H1 (cell line): ENCODE data around the gene ZBTB42. TPM values are rescaled to one million over a fixed set of nuclear protein-coding genes. Genes with fewer than 3 reads are reported as not detected.

Experiments used
- FOSL1 ChIP-seq: IDR thresholded peaks from 2 replicates; pipeline ENCODE4 v1.6.1; 2011; ENCODE audit warnings: mild to moderate bottlenecking, low read depth, low read length, moderate library complexity; ENCODE audit not compliant: insufficient read depth
- RAD21 ChIP-seq, 2 experiments: IDR thresholded peaks in 1 of 2; conservative IDR thresholded peaks in 1 of 2; 2 replicates each; pipeline ENCODE4 v1.6.1; 2011; ENCODE audit warnings: low read depth in 2 of 2, low read length in 2 of 2, improper control_type of control experiment in 1 of 2, inconsistent platforms in 1 of 2, mild to moderate bottlenecking in 1 of 2, moderate library complexity in 1 of 2
- polyA plus RNA-seq, 7 experiments: library from polyadenylated mRNA; depleted of rRNA in 3 of 7; stranded (reverse) in 5 of 7; unstranded in 2 of 7; fragments of >200 nt in 5 of 7; fragments of 200-250 nt in 2 of 7; gene quantifications; 1 replicate in 5 of 7; 2 replicates in 1 of 7; 4 replicates in 1 of 7; pipeline versions ENCODE4 v1.2.1 to v1.2.3, GENCODE V29; 2011 to 2013; ENCODE audit warnings: missing spikeins in 2 of 7, mixed read lengths in 2 of 7
- total RNA-seq: library from RNA; stranded (reverse); fragmentation: NEBNext Ultra II Directional; extraction: Animal tissue kit (Norgen Biotek cat#: 25700); gene quantifications from 2 replicates; pipeline ENCODE4 v1.2.1, GENCODE V29; 2021
- TF ChIP-seq, protein P1 (sequence below): fragments of 300-600 bp; sonication (generic); IDR thresholded peaks from 2 replicates; pipeline ENCODE4 v1.7.1; 2012; ENCODE audit warnings: low read length, moderate library complexity, mild to moderate bottlenecking, inconsistent platforms; ENCODE audit not compliant: insufficient replicate concordance

ZBTB42 gene
- total and polyA plus RNA-seq, 2 of the 8 experiments (the other 6 are each of a cell fraction or from before 2014, with no cell fraction given): 2.8 to 3.1 TPM

DNA sequence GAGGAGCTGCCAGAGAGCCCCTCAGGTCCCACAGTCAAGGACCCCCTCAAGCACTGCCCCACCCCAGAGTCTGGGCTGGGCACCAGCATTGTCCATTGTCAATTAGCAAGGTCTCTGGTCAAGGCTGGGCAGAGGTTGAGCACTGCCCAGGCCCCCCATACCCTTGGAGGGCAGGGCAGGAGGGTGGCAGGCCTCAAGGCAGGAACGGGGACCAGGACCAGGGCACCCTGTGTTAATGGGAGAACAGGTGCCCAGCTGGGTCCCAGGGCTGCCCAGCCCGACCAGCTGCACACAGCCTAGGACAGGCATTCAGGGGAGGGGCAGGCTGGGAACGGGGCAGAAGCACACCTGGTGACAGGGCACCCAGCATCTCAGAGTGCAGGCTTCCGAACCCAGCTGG is 29.5 kb upstream of the ZBTB42 start (continued):
- TF ChIP-seq, protein P1, sequence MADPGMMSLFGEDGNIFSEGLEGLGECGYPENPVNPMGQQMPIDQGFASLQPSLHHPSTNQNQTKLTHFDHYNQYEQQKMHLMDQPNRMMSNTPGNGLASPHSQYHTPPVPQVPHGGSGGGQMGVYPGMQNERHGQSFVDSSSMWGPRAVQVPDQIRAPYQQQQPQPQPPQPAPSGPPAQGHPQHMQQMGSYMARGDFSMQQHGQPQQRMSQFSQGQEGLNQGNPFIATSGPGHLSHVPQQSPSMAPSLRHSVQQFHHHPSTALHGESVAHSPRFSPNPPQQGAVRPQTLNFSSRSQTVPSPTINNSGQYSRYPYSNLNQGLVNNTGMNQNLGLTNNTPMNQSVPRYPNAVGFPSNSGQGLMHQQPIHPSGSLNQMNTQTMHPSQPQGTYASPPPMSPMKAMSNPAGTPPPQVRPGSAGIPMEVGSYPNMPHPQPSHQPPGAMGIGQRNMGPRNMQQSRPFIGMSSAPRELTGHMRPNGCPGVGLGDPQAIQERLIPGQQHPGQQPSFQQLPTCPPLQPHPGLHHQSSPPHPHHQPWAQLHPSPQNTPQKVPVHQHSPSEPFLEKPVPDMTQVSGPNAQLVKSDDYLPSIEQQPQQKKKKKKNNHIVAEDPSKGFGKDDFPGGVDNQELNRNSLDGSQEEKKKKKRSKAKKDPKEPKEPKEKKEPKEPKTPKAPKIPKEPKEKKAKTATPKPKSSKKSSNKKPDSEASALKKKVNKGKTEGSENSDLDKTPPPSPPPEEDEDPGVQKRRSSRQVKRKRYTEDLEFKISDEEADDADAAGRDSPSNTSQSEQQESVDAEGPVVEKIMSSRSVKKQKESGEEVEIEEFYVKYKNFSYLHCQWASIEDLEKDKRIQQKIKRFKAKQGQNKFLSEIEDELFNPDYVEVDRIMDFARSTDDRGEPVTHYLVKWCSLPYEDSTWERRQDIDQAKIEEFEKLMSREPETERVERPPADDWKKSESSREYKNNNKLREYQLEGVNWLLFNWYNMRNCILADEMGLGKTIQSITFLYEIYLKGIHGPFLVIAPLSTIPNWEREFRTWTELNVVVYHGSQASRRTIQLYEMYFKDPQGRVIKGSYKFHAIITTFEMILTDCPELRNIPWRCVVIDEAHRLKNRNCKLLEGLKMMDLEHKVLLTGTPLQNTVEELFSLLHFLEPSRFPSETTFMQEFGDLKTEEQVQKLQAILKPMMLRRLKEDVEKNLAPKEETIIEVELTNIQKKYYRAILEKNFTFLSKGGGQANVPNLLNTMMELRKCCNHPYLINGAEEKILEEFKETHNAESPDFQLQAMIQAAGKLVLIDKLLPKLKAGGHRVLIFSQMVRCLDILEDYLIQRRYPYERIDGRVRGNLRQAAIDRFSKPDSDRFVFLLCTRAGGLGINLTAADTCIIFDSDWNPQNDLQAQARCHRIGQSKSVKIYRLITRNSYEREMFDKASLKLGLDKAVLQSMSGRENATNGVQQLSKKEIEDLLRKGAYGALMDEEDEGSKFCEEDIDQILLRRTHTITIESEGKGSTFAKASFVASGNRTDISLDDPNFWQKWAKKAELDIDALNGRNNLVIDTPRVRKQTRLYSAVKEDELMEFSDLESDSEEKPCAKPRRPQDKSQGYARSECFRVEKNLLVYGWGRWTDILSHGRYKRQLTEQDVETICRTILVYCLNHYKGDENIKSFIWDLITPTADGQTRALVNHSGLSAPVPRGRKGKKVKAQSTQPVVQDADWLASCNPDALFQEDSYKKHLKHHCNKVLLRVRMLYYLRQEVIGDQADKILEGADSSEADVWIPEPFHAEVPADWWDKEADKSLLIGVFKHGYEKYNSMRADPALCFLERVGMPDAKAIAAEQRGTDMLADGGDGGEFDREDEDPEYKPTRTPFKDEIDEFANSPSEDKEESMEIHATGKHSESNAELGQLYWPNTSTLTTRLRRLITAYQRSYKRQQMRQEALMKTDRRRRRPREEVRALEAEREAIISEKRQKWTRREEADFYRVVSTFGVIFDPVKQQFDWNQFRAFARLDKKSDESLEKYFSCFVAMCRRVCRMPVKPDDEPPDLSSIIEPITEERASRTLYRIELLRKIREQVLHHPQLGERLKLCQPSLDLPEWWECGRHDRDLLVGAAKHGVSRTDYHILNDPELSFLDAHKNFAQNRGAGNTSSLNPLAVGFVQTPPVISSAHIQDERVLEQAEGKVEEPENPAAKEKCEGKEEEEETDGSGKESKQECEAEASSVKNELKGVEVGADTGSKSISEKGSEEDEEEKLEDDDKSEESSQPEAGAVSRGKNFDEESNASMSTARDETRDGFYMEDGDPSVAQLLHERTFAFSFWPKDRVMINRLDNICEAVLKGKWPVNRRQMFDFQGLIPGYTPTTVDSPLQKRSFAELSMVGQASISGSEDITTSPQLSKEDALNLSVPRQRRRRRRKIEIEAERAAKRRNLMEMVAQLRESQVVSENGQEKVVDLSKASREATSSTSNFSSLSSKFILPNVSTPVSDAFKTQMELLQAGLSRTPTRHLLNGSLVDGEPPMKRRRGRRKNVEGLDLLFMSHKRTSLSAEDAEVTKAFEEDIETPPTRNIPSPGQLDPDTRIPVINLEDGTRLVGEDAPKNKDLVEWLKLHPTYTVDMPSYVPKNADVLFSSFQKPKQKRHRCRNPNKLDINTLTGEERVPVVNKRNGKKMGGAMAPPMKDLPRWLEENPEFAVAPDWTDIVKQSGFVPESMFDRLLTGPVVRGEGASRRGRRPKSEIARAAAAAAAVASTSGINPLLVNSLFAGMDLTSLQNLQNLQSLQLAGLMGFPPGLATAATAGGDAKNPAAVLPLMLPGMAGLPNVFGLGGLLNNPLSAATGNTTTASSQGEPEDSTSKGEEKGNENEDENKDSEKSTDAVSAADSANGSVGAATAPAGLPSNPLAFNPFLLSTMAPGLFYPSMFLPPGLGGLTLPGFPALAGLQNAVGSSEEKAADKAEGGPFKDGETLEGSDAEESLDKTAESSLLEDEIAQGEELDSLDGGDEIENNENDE: no peak
- TF ChIP-seq RAD21 (IDR thresholded peaks at IDR 0.05 in 1 of 2, conservative IDR thresholded peaks at IDR 0.05 in 1 of 2; ENCODE audit: low read depth in 2 of 2, low read length in 2 of 2): no peak
- no peak for TF ChIP-seq FOSL1
